ENCODE measurements around the gene KIF1A.

KIF1A gene

DNA sequence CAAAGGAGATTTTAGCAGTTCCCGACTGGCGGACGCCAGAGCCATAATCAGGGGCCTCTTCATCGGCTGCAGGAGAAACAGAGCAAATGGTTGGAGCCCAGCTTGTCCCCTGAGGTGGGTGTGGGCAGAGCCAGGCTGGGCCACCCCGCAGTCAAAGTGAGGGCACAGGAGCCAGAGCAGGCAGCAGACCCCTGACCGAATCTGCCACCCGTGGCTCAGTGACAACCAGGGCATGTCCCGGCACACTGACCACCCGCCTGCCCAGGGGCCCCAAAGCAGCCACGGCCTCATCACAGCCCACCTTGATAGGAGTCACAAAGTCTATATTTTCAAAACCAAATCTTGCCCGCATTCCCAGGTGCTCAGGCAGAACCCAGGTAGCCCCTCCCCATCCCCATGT is 72.8 kb downstream of the KIF1A start:
- TF ChIP-seq TAF1 (IDR thresholded peaks at IDR 0.05; ENCODE audit: borderline replicate concordance, insufficient read depth, low read length) (no peak), SIN3A (IDR thresholded peaks at IDR 0.05; ENCODE audit: borderline replicate concordance, insufficient read depth, low read length) (no peak), POLR2AphosphoS5 (IDR thresholded peaks at IDR 0.05; ENCODE audit: low read depth, low read length) (no peak), REST (IDR thresholded peaks at IDR 0.05; ENCODE audit: insufficient read depth in 1 of 2, low read depth in 2 of 2, low read length in 2 of 2) (no peak), FOXP2 (optimal IDR thresholded peaks at IDR 0.05; ENCODE audit: borderline replicate concordance, extremely low read depth, extremely low read length, insufficient read depth) (no peak)

DNA sequence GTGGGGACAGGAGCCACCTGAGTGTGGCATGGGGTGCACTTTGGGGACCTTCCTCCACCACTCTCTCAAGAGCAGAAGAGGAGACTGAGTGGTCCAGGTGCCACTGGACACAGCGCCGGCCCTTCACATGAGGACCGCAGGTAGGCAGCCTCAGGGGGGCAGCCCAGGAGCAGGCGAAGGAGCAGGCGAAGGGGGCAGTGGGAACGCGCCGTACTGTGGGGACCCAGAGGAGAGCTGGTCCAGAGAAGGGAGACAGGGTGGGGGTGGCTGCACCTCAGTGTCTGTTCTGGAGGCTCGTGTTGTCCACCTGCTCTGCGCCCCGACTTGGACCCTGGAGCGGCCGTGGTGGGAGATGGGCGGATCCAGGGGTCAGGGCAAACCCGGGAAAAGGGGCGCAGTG is 73.3 kb downstream of the KIF1A start:
- TF ChIP-seq SIN3A (IDR thresholded peaks at IDR 0.05; ENCODE audit: borderline replicate concordance, insufficient read depth, low read length) = no peak
- TF ChIP-seq REST (IDR thresholded peaks at IDR 0.05; ENCODE audit: insufficient read depth in 1 of 2, low read depth in 2 of 2, low read length in 2 of 2) = no peak
- TF ChIP-seq FOXP2 (optimal IDR thresholded peaks at IDR 0.05; ENCODE audit: borderline replicate concordance, extremely low read depth, extremely low read length, insufficient read depth) = no peak

- TF ChIP-seq POLR2AphosphoS5 (IDR thresholded peaks at IDR 0.05; ENCODE audit: low read depth, low read length) = no peak
- TF ChIP-seq SIN3A (IDR thresholded peaks at IDR 0.05; ENCODE audit: borderline replicate concordance, insufficient read depth, low read length) = no peak
- no peak for TF ChIP-seq TAF1 (IDR thresholded peaks at IDR 0.05; ENCODE audit: borderline replicate concordance, insufficient read depth, low read length)
- no peak for TF ChIP-seq REST (IDR thresholded peaks at IDR 0.05; ENCODE audit: insufficient read depth in 1 of 2, low read depth in 2 of 2, low read length in 2 of 2)
- no peak for TF ChIP-seq FOXP2 (optimal IDR thresholded peaks at IDR 0.05; ENCODE audit: borderline replicate concordance, extremely low read depth, extremely low read length, insufficient read depth)
Measured at GRCh38 chr2:240745962-240746361, 74.1 kb downstream of the KIF1A start.

DNA sequence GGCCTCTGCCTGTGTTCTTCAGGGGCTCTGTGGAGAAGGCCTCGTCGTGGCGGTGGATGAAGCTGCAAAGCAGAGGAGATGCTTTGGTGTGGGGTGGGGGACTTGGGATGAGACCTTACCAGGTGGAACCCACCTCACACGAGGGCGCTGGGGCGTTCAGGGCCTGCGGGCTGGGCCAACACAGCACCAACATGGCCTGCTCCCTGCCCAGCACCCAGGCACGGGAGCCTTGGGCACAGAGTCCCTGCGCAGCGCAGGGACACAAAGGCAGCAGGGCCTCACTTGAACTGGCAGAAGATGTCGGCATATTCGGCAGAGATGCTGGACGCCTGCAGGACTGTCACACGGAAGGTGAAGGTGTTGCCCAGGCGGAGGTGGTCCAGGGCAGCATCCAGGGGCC is 74.6 kb downstream of the KIF1A start:
- no peak for TF ChIP-seq SIN3A (IDR thresholded peaks at IDR 0.05; ENCODE audit: borderline replicate concordance, insufficient read depth, low read length)
- no peak for TF ChIP-seq TAF1 (IDR thresholded peaks at IDR 0.05; ENCODE audit: borderline replicate concordance, insufficient read depth, low read length)
- no peak for TF ChIP-seq FOXP2 (optimal IDR thresholded peaks at IDR 0.05; ENCODE audit: borderline replicate concordance, extremely low read depth, extremely low read length, insufficient read depth)
- TF ChIP-seq REST (IDR thresholded peaks at IDR 0.05; ENCODE audit: insufficient read depth in 1 of 2, low read depth in 2 of 2, low read length in 2 of 2) = no peak
- no peak for TF ChIP-seq POLR2AphosphoS5 (IDR thresholded peaks at IDR 0.05; ENCODE audit: low read depth, low read length)

DNA sequence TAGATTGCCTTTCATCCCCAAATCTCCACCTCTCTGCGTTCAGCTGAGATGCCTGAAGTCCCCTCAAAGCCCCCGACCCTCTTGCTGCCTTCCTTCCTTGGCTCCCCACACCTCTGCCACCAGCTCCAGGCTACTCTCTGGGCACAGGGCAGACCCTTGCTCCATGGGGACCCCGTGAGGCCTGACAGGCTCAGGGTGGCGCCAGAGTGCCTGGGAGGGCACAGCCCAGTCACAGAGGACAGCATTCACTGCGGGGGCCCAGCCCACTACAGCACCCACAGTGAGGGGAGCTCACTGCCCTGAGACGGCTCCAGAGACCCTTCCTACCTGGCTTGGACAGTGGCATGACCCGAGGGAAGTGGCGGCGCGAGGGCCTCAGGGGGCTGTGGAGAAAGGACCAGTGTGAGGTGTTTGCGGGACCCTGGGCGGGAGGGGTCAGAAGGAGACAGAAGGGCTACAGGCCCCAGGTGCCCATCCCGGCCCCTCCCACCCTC is 77.4 kb downstream of the KIF1A start:
- TF ChIP-seq REST (IDR thresholded peaks at IDR 0.05; ENCODE audit: insufficient read depth in 1 of 2, low read depth in 2 of 2, low read length in 2 of 2) = no peak
- TF ChIP-seq POLR2AphosphoS5 (IDR thresholded peaks at IDR 0.05; ENCODE audit: low read depth, low read length) = no peak
- no peak for TF ChIP-seq SIN3A (IDR thresholded peaks at IDR 0.05; ENCODE audit: borderline replicate concordance, insufficient read depth, low read length)
